Measurements from ENCODE around the gene PRCP.

PRCP gene

DNA sequence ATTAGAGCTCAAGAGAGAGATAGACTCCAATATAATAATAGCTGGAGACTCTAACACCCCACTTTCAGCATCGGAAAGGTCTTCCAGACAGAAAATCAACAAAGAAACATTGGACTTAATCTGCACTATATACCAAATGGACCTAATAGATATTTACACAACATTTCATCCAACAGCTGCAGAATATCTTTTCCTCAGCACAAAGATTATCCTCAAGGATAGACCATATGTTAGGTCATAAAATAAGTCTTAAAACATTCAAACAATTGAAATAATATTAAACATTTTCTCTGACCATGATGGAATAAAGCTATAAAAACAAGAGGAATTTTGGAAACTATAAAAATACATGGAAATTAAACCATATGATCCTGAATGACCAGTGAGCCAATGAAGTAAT is 121.5 kb downstream of the PRCP start:
- no peak for TF ChIP-seq CTCF (conservative IDR thresholded peaks at IDR 0.05; ENCODE audit: control insufficient read depth, insufficient read depth, low read depth, low read length)
- H3K4me3 ChIP-seq (ENCODE audit: control insufficient read depth, low read depth, low read length): no peak overlapping the region
- no peak for DNase-seq (ENCODE audit: low read depth)

GRCh38 chr11:82776377-82776776 is 123.9 kb downstream of the PRCP start:
- H3K4me3 ChIP-seq (ENCODE audit: control insufficient read depth, low read depth, low read length): no peak overlapping the region
- no peak for DNase-seq (ENCODE audit: low read depth)
- TF ChIP-seq CTCF (conservative IDR thresholded peaks at IDR 0.05; ENCODE audit: control insufficient read depth, insufficient read depth, low read depth, low read length): no peak

GRCh38 chr11:82775736-82776346 is 124.4 kb downstream of the PRCP start:
- DNase-seq (ENCODE audit: low read depth): peak; percentile 57
- H3K4me3 ChIP-seq (ENCODE audit: control insufficient read depth, low read depth, low read length): no peak overlapping the region
- TF ChIP-seq CTCF (conservative IDR thresholded peaks at IDR 0.05; ENCODE audit: control insufficient read depth, insufficient read depth, low read depth, low read length): peak; percentile 94

- H3K4me3 ChIP-seq (ENCODE audit: control insufficient read depth, low read depth, low read length): no peak overlapping the region
- DNase-seq (ENCODE audit: low read depth): no peak
- TF ChIP-seq CTCF (conservative IDR thresholded peaks at IDR 0.05; ENCODE audit: control insufficient read depth, insufficient read depth, low read depth, low read length): no peak
These were observed 125.0 kb downstream of the PRCP start for GRCh38 chr11:82775218-82775617.

All from fibroblast of mammary gland (primary cell).